Measurements from ENCODE around the gene PCBP3.
"Not testable (repeated sequence)": the region's sequence is repeated elsewhere in the genome, so short reads cannot be mapped to it uniquely, and the experiment has no call there.

Gene PCBP3

DNA sequence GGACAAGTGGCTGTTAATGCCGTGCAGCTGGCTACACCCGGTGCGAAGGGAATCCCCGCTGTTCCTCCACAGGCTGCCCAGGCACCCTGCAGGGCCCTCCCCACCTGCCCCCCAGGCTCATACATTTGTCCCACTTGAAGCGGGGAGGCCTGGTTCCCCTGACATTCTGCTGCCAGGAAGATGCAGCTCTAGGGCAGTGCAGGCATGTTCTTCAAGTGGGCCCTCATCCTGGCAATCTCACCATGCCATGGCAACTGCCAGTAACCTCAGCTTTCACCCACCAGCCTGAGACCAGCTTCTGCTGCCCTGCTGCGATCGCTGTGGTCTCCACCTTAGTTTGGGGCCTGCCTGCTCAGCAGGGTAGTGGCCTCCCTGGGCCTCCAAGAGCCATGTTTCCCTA is 186.1 kb downstream of the PCBP3 start:
- H3K4me3 ChIP-seq (ENCODE audit: low read depth in 1 of 2, low read length in 1 of 2), result no peak overlapping the region
- no peaks in the 10 kb centered on the region for H3K27me3 ChIP-seq
- peaks cover 14% of the 10 kb centered on the region for H3K9me3 ChIP-seq
- no peaks in the 10 kb centered on the region for H3K36me3 ChIP-seq
- H3K27ac ChIP-seq, result no peak overlapping the region
- TF ChIP-seq, protein P1, sequence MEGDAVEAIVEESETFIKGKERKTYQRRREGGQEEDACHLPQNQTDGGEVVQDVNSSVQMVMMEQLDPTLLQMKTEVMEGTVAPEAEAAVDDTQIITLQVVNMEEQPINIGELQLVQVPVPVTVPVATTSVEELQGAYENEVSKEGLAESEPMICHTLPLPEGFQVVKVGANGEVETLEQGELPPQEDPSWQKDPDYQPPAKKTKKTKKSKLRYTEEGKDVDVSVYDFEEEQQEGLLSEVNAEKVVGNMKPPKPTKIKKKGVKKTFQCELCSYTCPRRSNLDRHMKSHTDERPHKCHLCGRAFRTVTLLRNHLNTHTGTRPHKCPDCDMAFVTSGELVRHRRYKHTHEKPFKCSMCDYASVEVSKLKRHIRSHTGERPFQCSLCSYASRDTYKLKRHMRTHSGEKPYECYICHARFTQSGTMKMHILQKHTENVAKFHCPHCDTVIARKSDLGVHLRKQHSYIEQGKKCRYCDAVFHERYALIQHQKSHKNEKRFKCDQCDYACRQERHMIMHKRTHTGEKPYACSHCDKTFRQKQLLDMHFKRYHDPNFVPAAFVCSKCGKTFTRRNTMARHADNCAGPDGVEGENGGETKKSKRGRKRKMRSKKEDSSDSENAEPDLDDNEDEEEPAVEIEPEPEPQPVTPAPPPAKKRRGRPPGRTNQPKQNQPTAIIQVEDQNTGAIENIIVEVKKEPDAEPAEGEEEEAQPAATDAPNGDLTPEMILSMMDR (IDR thresholded peaks at IDR 0.05), result no peak
- no peaks in the 10 kb centered on the region for H3K4me1 ChIP-seq (ENCODE audit: control insufficient read depth in 1 of 2, insufficient read depth in 1 of 2, low read depth in 1 of 2, low read length in 1 of 2)

DNA sequence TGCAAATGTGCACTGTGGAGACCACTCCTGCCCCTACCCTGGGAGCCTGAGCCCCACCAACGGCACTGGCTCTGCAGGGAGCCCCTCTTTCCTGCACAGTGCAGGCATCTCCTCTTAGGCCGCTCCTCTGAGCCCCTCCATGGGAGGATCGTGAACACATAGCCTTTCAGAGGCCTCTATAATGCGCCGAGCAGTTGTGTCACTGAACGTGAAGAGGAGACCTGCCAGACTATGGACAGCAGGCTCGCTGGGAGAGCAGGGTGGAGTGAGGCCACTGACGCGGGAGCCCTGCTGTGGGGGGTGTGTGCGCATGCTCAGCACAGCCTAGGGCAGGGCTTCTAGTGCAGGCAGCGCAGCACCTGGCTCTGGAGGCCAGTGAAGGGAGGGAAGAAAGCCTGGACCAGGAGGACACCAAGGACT is 186.7 kb downstream of the PCBP3 start:
- H3K27ac ChIP-seq, result no peak overlapping the region
- no peaks in the 10 kb centered on the region for H3K4me1 ChIP-seq (ENCODE audit: control insufficient read depth in 1 of 2, insufficient read depth in 1 of 2, low read depth in 1 of 2, low read length in 1 of 2)
- H3K27me3 ChIP-seq, result no peaks in the 10 kb centered on the region

DNA sequence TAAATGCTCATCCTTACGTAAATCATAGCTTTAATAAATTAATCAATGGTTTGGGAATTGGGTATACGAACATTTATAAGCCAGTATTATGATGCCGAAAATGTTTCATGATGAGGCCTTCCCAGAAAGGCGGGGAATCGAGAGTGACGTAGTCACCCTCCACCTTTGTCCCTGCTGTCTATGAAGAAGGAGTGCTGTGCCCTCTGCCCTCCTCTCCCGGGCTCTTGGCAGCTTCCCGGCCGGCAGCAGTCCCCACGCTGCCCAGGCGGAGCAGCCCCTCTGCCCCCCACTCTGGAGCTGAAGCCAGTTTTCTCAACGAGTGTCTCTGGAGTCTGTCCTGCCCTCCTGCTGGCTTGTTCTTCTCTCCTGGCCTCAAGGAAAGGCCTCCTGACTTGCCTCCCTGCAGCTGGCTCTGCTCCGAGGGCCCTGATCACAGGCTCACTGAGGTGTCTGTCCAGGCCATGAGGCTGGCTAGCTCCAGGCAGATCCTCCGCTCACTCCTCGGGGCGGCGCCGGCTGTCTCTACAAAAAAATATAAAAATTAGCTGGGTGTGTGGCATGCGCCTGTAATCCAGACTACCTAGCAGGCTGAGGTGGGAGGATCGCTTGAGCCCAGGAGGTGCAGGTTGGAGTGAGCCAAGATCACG is 187.3 kb downstream of the PCBP3 start:
- Histone ChIP-seq H3K4me3 (ENCODE audit: low read depth in 1 of 2, low read length in 1 of 2) (no peak overlapping the region), H3K9me3 (peaks cover 14% of the 10 kb centered on the region), H3K27me3 (no peaks in the 10 kb centered on the region), H3K36me3 (no peaks in the 10 kb centered on the region), H3K27ac (no peak overlapping the region), H3K4me1 (ENCODE audit: control insufficient read depth in 1 of 2, insufficient read depth in 1 of 2, low read depth in 1 of 2, low read length in 1 of 2) (no peaks in the 10 kb centered on the region)
- TF ChIP-seq, protein P1 (IDR thresholded peaks at IDR 0.05), result no peak

More for the DNA sequence above, 186.7 kb downstream of the PCBP3 start:
- Histone ChIP-seq H3K9me3 (peaks cover 14% of the 10 kb centered on the region), H3K4me3 (ENCODE audit: low read depth in 1 of 2, low read length in 1 of 2) (no peak overlapping the region), H3K36me3 (no peaks in the 10 kb centered on the region)
- TF ChIP-seq, protein P1 (IDR thresholded peaks at IDR 0.05), result no peak

DNA sequence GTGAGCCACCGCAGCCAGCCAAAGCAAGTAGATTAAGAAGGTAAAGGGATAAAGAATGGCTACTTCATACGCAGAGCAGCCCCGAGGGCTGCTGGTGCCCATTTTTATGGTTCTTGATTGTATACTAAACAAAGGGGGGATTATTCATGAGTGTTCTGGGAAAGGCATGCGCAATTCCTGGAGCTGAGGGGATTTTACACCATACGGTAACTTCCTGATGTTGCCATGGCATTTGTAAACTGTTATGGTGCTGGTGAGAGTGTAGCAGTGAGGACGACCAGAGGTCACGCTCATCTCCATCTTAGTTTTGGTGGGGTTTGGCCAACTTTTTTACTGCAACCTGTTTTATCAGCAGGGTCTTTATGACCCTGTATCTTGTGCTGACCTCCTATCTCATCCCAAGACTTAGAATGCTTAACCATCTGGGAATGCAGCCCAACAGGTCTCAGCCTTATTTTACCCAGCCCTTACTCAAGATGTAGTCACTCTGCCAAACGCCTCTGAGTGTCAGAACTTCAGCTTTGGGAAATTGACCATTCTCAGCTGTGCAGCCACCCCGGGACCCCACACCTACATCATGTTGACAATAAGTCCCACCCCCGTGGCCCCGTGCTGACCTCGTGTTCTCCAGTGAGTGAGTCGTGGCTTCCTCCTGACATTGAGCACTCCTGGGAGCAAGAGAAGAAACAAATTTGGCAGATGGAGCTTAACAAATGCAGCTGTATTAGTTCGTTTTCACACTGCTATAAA is 188.6 kb downstream of the PCBP3 start:
- Histone ChIP-seq H3K27ac (no peak overlapping the region), H3K36me3 (no peaks in the 10 kb centered on the region), H3K4me3 (ENCODE audit: low read depth in 1 of 2, low read length in 1 of 2) (no peak overlapping the region), H3K4me1 (ENCODE audit: control insufficient read depth in 1 of 2, insufficient read depth in 1 of 2, low read depth in 1 of 2, low read length in 1 of 2) (no peaks in the 10 kb centered on the region), H3K27me3 (no peaks in the 10 kb centered on the region), H3K9me3 (peaks cover 14% of the 10 kb centered on the region)
- TF ChIP-seq, protein P1 (IDR thresholded peaks at IDR 0.05), result no peak

DNA sequence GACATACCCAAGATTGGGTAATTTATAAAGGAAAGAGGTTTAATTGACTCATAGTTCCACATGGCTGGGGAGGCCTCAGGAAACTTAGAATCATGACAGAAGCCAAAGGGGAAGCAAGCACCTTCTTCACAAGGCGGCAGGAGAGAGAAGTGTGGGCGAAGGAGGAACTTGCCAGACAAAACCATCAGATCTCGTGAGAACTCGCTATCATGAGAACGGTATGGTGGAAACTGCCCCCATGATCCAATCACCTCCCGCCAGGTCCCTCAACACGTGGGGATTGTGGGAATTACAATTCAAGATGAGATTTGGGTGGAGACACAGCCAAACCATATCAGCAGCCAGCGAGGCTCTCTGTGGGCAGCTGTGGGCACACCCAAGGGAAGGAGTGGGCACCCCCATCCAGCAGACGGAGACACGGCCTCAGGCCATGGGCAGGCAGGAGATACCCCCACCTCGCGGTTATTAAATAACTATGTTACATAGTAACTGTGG is 189.3 kb downstream of the PCBP3 start:
- peaks cover 14% of the 10 kb centered on the region for H3K9me3 ChIP-seq
- not testable (repeated sequence) for H3K4me1 ChIP-seq (ENCODE audit: control insufficient read depth in 1 of 2, insufficient read depth in 1 of 2, low read depth in 1 of 2, low read length in 1 of 2); H3K4me3 ChIP-seq (ENCODE audit: low read depth in 1 of 2, low read length in 1 of 2); H3K36me3 ChIP-seq; H3K27me3 ChIP-seq; H3K27ac ChIP-seq

DNA sequence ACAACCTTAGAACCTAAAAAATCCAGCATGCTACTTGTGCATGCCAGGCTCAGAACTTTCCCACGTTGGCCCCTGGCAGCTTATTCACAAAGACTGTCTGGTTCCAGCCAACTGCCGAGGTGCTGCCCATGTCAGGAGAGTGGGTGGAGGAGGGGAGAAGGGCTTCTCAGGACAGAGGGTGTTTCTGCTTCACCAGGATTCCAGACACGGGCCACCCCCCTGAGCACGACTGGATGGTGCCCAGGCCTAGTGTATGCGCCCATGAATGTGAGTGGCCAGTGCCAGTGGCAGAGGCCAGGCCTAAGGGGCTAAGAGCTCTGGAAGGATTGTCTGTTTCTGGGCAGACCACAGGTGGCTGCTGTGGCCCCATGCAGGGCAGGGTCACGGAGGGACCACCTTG is 189.9 kb downstream of the PCBP3 start:
- Histone ChIP-seq H3K4me1 (ENCODE audit: control insufficient read depth in 1 of 2, insufficient read depth in 1 of 2, low read depth in 1 of 2, low read length in 1 of 2) (no peaks in the 10 kb centered on the region), H3K27ac (no peak overlapping the region), H3K4me3 (ENCODE audit: low read depth in 1 of 2, low read length in 1 of 2) (no peak overlapping the region), H3K9me3 (peaks cover 14% of the 10 kb centered on the region), H3K36me3 (no peaks in the 10 kb centered on the region), H3K27me3 (no peaks in the 10 kb centered on the region)
- TF ChIP-seq, protein P1 (IDR thresholded peaks at IDR 0.05), result no peak
